ENCODE measurements around the gene LTK.

DNA sequence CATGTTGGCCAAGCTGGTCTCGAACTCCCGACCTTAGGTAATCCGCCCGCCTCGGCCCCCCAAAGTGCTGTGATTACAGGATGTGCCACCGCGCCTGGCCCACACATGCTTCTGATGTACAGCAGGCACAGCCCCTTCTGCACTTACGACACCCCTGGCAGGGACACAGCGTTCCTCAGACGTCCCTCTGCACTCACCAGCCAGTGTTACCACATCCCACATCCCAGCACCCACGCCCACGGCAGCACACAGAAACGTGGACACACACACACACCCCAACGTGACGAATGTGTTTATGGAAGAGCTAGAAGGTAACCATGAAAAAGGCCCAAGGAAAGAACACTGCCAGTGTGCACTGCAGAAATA is 31.0 kb upstream of the LTK start:
- TF ChIP-seq POLR2AphosphoS5 (IDR thresholded peaks at IDR 0.05; ENCODE audit: low read depth, low read length) (no peak), POLR2A (IDR thresholded peaks at IDR 0.05; ENCODE audit: low read depth, low read length) (no peak), TAF1 (IDR thresholded peaks at IDR 0.05; ENCODE audit: low read depth, low read length) (no peak), POU2F2 (IDR thresholded peaks at IDR 0.05; ENCODE audit: low read depth, low read length) (no peak), SPI1 (IDR thresholded peaks at IDR 0.05; ENCODE audit: low read depth, low read length) (no peak)

All from GM12891 (cell line).